GM23338 (cell line): Measurements from ENCODE around the gene TMEM178B. TPM values are rescaled to one million over a fixed set of nuclear protein-coding genes. Genes with fewer than 3 reads are reported as not detected.
A peak's percentile ranks its signal among the peaks of the same experiment; 100 is the strongest.

Source experiments
- ATAC-seq: fragments of 200-7000 bp; cut with Tn5 transposase; 3 replicates; pipeline ENCODE4 v1.9.1; 2020
- DNase-seq: peaks from one replicate; pipeline ENCODE4 v3.0.0-alpha.2; 2015; ENCODE audit warnings: low spot score
- H2AFZ ChIP-seq: fragments of 200-600 bp; sonication (generic); 2 replicates; pipeline ENCODE4 v1.8.0; 2016; ENCODE audit warnings: antibody characterized with exemption, mild to moderate bottlenecking, moderate library complexity
- H3F3A ChIP-seq: fragments of 200-600 bp; sonication (generic); replicated peaks from 2 replicates; pipeline ENCODE4 v1.8.0; 2017; ENCODE audit warnings: antibody characterized with exemption, mixed run types, low read depth
- H3K27ac ChIP-seq: fragments of 200-600 bp; sonication (generic); 2 replicates; pipeline ENCODE4 v1.6.1; 2016; ENCODE audit warnings: low read depth
- H3K27me3 ChIP-seq: fragments of 200-600 bp; sonication (generic); 2 replicates; pipeline ENCODE4 v1.8.0; 2016; ENCODE audit warnings: mild to moderate bottlenecking, mixed run types, moderate library complexity; ENCODE audit not compliant: insufficient read depth
- H3K36me3 ChIP-seq: fragments of 200-600 bp; sonication (generic); 2 replicates; pipeline ENCODE4 v1.8.0; 2016; ENCODE audit warnings: mild to moderate bottlenecking; ENCODE audit not compliant: insufficient read depth
- H3K4me1 ChIP-seq: fragments of 200-600 bp; sonication (generic); 2 replicates; pipeline ENCODE4 v1.8.0; 2016; ENCODE audit warnings: mild to moderate bottlenecking, moderate library complexity; ENCODE audit not compliant: insufficient read depth
- H3K4me2 ChIP-seq: fragments of 200-600 bp; sonication (generic); 2 replicates; pipeline ENCODE4 v1.7.1; 2017; ENCODE audit warnings: mixed run types
- H3K4me3 ChIP-seq: fragments of 200-600 bp; sonication (generic); 2 replicates; pipeline ENCODE4 v1.6.1; 2016; ENCODE audit warnings: mixed run types
- H3K79me2 ChIP-seq: fragments of 200-600 bp; sonication (generic); replicated peaks from 2 replicates; pipeline ENCODE4 v1.8.0; 2017; ENCODE audit warnings: mild to moderate bottlenecking; ENCODE audit not compliant: insufficient read depth
- H3K9me2 ChIP-seq: fragments of 200-600 bp; sonication (generic); 2 replicates; pipeline ENCODE4 v1.8.0; 2017; ENCODE audit not compliant: insufficient read depth
- H4K20me1 ChIP-seq: fragments of 200-600 bp; sonication (generic); replicated peaks from 2 replicates; pipeline ENCODE4 v1.8.0; 2017; ENCODE audit warnings: mild to moderate bottlenecking; ENCODE audit not compliant: insufficient read depth
- H3K27ac Mint-ChIP-seq: 2 replicates; pipeline ENCODE4 v1.8.0; 2020; ENCODE audit warnings: inconsistent platforms, mild to moderate bottlenecking, moderate library complexity, mixed read lengths
- H3K27me3 Mint-ChIP-seq: 3 replicates; pipeline ENCODE4 v1.8.0; 2022; ENCODE audit warnings: low read depth, mild to moderate bottlenecking, moderate library complexity, mixed read lengths, inconsistent platforms; ENCODE audit not compliant: insufficient read depth, poor library complexity
- H3K36me3 Mint-ChIP-seq: 3 replicates; pipeline ENCODE4 v1.8.0; 2021; ENCODE audit warnings: low read depth, mild to moderate bottlenecking, inconsistent platforms, moderate library complexity, mixed read lengths
- H3K4me1 Mint-ChIP-seq: 3 replicates; pipeline ENCODE4 v1.8.0; 2020; ENCODE audit warnings: mild to moderate bottlenecking, inconsistent platforms, mixed read lengths
- H3K4me3 Mint-ChIP-seq: 3 replicates; pipeline ENCODE4 v1.8.0; 2021; ENCODE audit warnings: moderate library complexity, mild to moderate bottlenecking, inconsistent platforms, mixed read lengths
- H3K9me3 Mint-ChIP-seq: 3 replicates; pipeline ENCODE4 v1.8.0; 2020; ENCODE audit warnings: moderate library complexity, mild to moderate bottlenecking, inconsistent platforms, mixed read lengths
- CREB1 ChIP-seq: fragments of 250-450 bp; sonication (Bioruptor Pico); IDR thresholded peaks from 2 replicates; pipeline ENCODE4 v1.5.0; 2020; ENCODE audit warnings: low read depth, mild to moderate bottlenecking, moderate library complexity
- POLR2AphosphoS5 ChIP-seq: IDR thresholded peaks from 2 replicates; pipeline ENCODE4 v1.6.1; 2016; ENCODE audit warnings: antibody characterized with exemption, low read depth
- ZNF331 ChIP-seq: fragments of 250-450 bp; sonication (Bioruptor Pico); IDR thresholded peaks from 2 replicates; pipeline ENCODE4 v1.5.0; 2020; ENCODE audit warnings: low read depth, mild to moderate bottlenecking, moderate library complexity
- polyA plus RNA-seq: library from polyadenylated mRNA; unstranded; fragments of >200 nt; fragmentation: Nextera tagmentation; extraction: Ambion mirVana; gene quantifications from 2 replicates; pipeline ENCODE4 v1.2.1, GENCODE V29; 2016
- total RNA-seq: library from RNA; depleted of rRNA; stranded (reverse); fragments of >200 nt; shearing (Covaris generic); gene quantifications from 2 replicates; pipeline ENCODE4 v1.2.3, GENCODE V29; 2014
- TF ChIP-seq, protein P1 (sequence below), 2 experiments: fragments of 200-600 bp in 1 of 2; sonication (generic) in 1 of 2; conservative IDR thresholded peaks; 2 replicates each; pipeline versions ENCODE4 v1.5.1 to v1.6.1; 2016 to 2017; ENCODE audit warnings: antibody characterized with exemption in 2 of 2, low read depth in 2 of 2, mild to moderate bottlenecking in 2 of 2, moderate library complexity in 1 of 2

Gene TMEM178B
- total and polyA plus RNA-seq, 2 experiments from 2014 or later: 4.9 to 15.6 TPM

GRCh38 chr7:141484907-141485306 lies 411.0 kb downstream of the TMEM178B start:
- Mint-ChIP-seq H3K27me3 (peaks cover 6% of the 10 kb centered on the region), H3K4me1 (peaks cover 11% of the 10 kb centered on the region), H3K27ac (no peak overlapping the region), H3K4me3 (no peak overlapping the region), H3K36me3 (no peaks in the 10 kb centered on the region), H3K9me3 (no peaks in the 10 kb centered on the region)
- no peak overlapping the region for H3K4me2 ChIP-seq
- DNase-seq (no peak), ATAC-seq (no peak)
- H2AFZ ChIP-seq: no peak overlapping the region
- H4K20me1 ChIP-seq: no peaks in the 10 kb centered on the region
- no peak overlapping the region for H3K4me3 ChIP-seq
- H3K79me2 ChIP-seq: no peaks in the 10 kb centered on the region
- H3K36me3 ChIP-seq: no peaks in the 10 kb centered on the region
- peaks cover 9% of the 10 kb centered on the region for H3K4me1 ChIP-seq
- TF ChIP-seq CREB1 (CRISPR knock-in tag) (no peak), ZNF331 (CRISPR knock-in tag) (no peak), POLR2AphosphoS5 (no peak)
- TF ChIP-seq, protein P1, sequence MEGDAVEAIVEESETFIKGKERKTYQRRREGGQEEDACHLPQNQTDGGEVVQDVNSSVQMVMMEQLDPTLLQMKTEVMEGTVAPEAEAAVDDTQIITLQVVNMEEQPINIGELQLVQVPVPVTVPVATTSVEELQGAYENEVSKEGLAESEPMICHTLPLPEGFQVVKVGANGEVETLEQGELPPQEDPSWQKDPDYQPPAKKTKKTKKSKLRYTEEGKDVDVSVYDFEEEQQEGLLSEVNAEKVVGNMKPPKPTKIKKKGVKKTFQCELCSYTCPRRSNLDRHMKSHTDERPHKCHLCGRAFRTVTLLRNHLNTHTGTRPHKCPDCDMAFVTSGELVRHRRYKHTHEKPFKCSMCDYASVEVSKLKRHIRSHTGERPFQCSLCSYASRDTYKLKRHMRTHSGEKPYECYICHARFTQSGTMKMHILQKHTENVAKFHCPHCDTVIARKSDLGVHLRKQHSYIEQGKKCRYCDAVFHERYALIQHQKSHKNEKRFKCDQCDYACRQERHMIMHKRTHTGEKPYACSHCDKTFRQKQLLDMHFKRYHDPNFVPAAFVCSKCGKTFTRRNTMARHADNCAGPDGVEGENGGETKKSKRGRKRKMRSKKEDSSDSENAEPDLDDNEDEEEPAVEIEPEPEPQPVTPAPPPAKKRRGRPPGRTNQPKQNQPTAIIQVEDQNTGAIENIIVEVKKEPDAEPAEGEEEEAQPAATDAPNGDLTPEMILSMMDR (conservative IDR thresholded peaks at IDR 0.05; ENCODE audit: low read depth in 2 of 2): no peak
- H3K9me2 ChIP-seq: 0 out of 2 replicates have a peak, but pooled peaks cover 4% of the 10 kb centered on the region
- no peak overlapping the region for H3K27ac ChIP-seq
- no peaks in the 10 kb centered on the region for H3K27me3 ChIP-seq
- no peaks in the 10 kb centered on the region for H3F3A ChIP-seq

- Histone ChIP-seq H3K79me2 (no peaks in the 10 kb centered on the region), H4K20me1 (no peaks in the 10 kb centered on the region), H3F3A (no peaks in the 10 kb centered on the region), H3K4me2 (no peak overlapping the region), H3K9me2 (0 out of 2 replicates have a peak, but pooled peaks cover 4% of the 10 kb centered on the region), H3K4me3 (no peak overlapping the region), H3K36me3 (no peaks in the 10 kb centered on the region), H3K27ac (no peak overlapping the region), H3K27me3 (no peaks in the 10 kb centered on the region), H2AFZ (no peak overlapping the region), H3K4me1 (peaks cover 10% of the 10 kb centered on the region)
- no peaks in the 10 kb centered on the region for H3K36me3 Mint-ChIP-seq
- peak; percentile 49 for DNase-seq
- peak; percentile 41 for ATAC-seq
- H3K9me3 Mint-ChIP-seq: no peaks in the 10 kb centered on the region
- peaks cover 9% of the 10 kb centered on the region for H3K27me3 Mint-ChIP-seq
- peaks cover 8% of the 10 kb centered on the region for H3K4me1 Mint-ChIP-seq
- TF ChIP-seq, protein P1 (conservative IDR thresholded peaks at IDR 0.05; ENCODE audit: low read depth in 2 of 2): peak; percentile 38 to 58; a peak in 2 of 4 replicates
- no peak for TF ChIP-seq POLR2AphosphoS5
- no peak overlapping the region for H3K4me3 Mint-ChIP-seq
- H3K27ac Mint-ChIP-seq: no peak overlapping the region
Observed at GRCh38 chr7:141486959-141487358, 413.1 kb downstream of the TMEM178B start.

GRCh38 chr7:141490474-141490873 lies 416.6 kb downstream of the TMEM178B start:
- H3K27me3 Mint-ChIP-seq: peaks cover 11% of the 10 kb centered on the region
- H3K9me2 ChIP-seq: no peaks in the 10 kb centered on the region
- peak; percentile 18 for DNase-seq
- H3K4me2 ChIP-seq: 0 out of 2 replicates have a peak overlapping the region, but pooled peaks have one; percentile 1
- H3K36me3 Mint-ChIP-seq: no peaks in the 10 kb centered on the region
- no peaks in the 10 kb centered on the region for H4K20me1 ChIP-seq
- peaks cover 10% of the 10 kb centered on the region for H3K4me1 Mint-ChIP-seq
- ATAC-seq: peak; percentile 87
- H3F3A ChIP-seq: no peaks in the 10 kb centered on the region
- H3K4me3 Mint-ChIP-seq: no peak overlapping the region
- peaks cover 10% of the 10 kb centered on the region for H3K4me1 ChIP-seq
- no peak overlapping the region for H3K27ac ChIP-seq
- H3K27me3 ChIP-seq: no peaks in the 10 kb centered on the region
- H3K4me3 ChIP-seq: no peak overlapping the region
- H3K9me3 Mint-ChIP-seq: no peaks in the 10 kb centered on the region; the same call in 2 of the 3 replicates
- no peak overlapping the region for H2AFZ ChIP-seq
- no peaks in the 10 kb centered on the region for H3K79me2 ChIP-seq
- no peak overlapping the region for H3K27ac Mint-ChIP-seq
- no peaks in the 10 kb centered on the region for H3K36me3 ChIP-seq
- TF ChIP-seq, protein P1 (conservative IDR thresholded peaks at IDR 0.05; ENCODE audit: low read depth in 2 of 2): no peak
